Liver (tissue), 9 donors: Measurements from ENCODE around the gene ENPP3. TPM values are rescaled to one million over a fixed set of nuclear protein-coding genes. Genes with fewer than 3 reads are reported as not detected.

Experiments used
- DNase-seq: peaks from one replicate; pipeline ENCODE4 v3.0.0-alpha.2; 2017; ENCODE audit warnings: low spot score
- H3K27ac ChIP-seq, 2 donors: one replicate each; pipeline ENCODE4 v1.7.0; 2013; ENCODE audit warnings: inconsistent platforms in 2 of 2, low read length in 2 of 2, control low read depth in 1 of 2, low read depth in 1 of 2, mild to moderate bottlenecking in 1 of 2
- H3K27me3 ChIP-seq, 4 donors: one replicate each; pipeline versions ENCODE4 v1.6.1 to v1.7.0; 2013; ENCODE audit warnings: low read length in 3 of 4, inconsistent platforms in 1 of 4, mild to moderate bottlenecking in 1 of 4, moderate library complexity in 1 of 4; ENCODE audit not compliant: control insufficient read depth in 4 of 4, insufficient read depth in 4 of 4
- H3K36me3 ChIP-seq, 4 donors: one replicate each; pipeline versions ENCODE4 v1.6.1 to v1.7.0; 2013; ENCODE audit warnings: low read length in 3 of 4, mild to moderate bottlenecking in 3 of 4, low read depth in 1 of 4, moderate library complexity in 1 of 4; ENCODE audit not compliant: control insufficient read depth in 4 of 4, insufficient read depth in 3 of 4
- H3K4me1 ChIP-seq, 4 donors: one replicate each; pipeline versions ENCODE4 v1.6.1 to v1.7.0; 2013; ENCODE audit warnings: low read length in 3 of 4, mild to moderate bottlenecking in 3 of 4, moderate library complexity in 1 of 4; ENCODE audit not compliant: control insufficient read depth in 4 of 4, insufficient read depth in 4 of 4
- H3K4me3 ChIP-seq, 3 donors: one replicate each; pipeline versions ENCODE4 v1.6.1 to v1.7.0; 2013; ENCODE audit warnings: low read length in 3 of 3, control low read depth in 1 of 3, low read depth in 1 of 3, mild to moderate bottlenecking in 1 of 3
- H3K9ac ChIP-seq, 2 donors: one replicate each; pipeline ENCODE4 v1.7.0; 2013; ENCODE audit warnings: low read length in 2 of 2, mild to moderate bottlenecking in 2 of 2, moderate library complexity in 2 of 2, control low read depth in 1 of 2, low read depth in 1 of 2
- H3K9me3 ChIP-seq, 4 donors: one replicate each; pipeline versions ENCODE4 v1.6.1 to v1.7.0; 2013; ENCODE audit warnings: low read length in 3 of 4; ENCODE audit not compliant: control insufficient read depth in 4 of 4
- ATF3 ChIP-seq: IDR thresholded peaks from 2 replicates; pipeline ENCODE4 v1.6.1; 2016; ENCODE audit warnings: antibody characterized with exemption
- EGR1 ChIP-seq, 2 donors: IDR thresholded peaks; 2 replicates each; pipeline ENCODE4 v1.6.1; 2016 to 2018; ENCODE audit warnings: antibody characterized with exemption in 2 of 2, low read depth in 2 of 2
- FOXA1 ChIP-seq: IDR thresholded peaks from 2 replicates; pipeline ENCODE4 v1.6.1; 2016; ENCODE audit warnings: antibody characterized with exemption
- FOXA2 ChIP-seq: IDR thresholded peaks from 2 replicates; pipeline ENCODE4 v1.6.1; 2016; ENCODE audit warnings: antibody characterized with exemption
- GABPA ChIP-seq, 2 donors: IDR thresholded peaks in 1 of 2; conservative IDR thresholded peaks in 1 of 2; 2 replicates each; pipeline ENCODE4 v1.6.1; 2016; ENCODE audit warnings: antibody characterized with exemption in 2 of 2, mild to moderate bottlenecking in 1 of 2, moderate library complexity in 1 of 2
- HNF4A ChIP-seq, 2 donors: conservative IDR thresholded peaks; 2 replicates each; pipeline ENCODE4 v1.6.1; 2016; ENCODE audit warnings: antibody characterized with exemption in 2 of 2, mild to moderate bottlenecking in 2 of 2
- HNF4G ChIP-seq: IDR thresholded peaks from 2 replicates; pipeline ENCODE4 v1.6.1; 2016; ENCODE audit warnings: antibody characterized with exemption
- JUND ChIP-seq, 2 donors: IDR thresholded peaks; 2 replicates each; pipeline ENCODE4 v1.6.1; 2016; ENCODE audit warnings: antibody characterized with exemption in 2 of 2
- MAX ChIP-seq: IDR thresholded peaks from 2 replicates; pipeline ENCODE4 v1.6.1; 2016; ENCODE audit warnings: antibody characterized with exemption
- NR2F2 ChIP-seq: IDR thresholded peaks from 2 replicates; pipeline ENCODE4 v1.6.1; 2016; ENCODE audit warnings: antibody characterized with exemption
- REST ChIP-seq: IDR thresholded peaks from 2 replicates; pipeline ENCODE4 v1.6.1; 2016; ENCODE audit warnings: antibody characterized with exemption, mild to moderate bottlenecking
- RXRA ChIP-seq, 2 donors: IDR thresholded peaks; 2 replicates each; pipeline ENCODE4 v1.6.1; 2017 to 2018; ENCODE audit warnings: antibody characterized with exemption in 2 of 2, mild to moderate bottlenecking in 1 of 2
- SP1 ChIP-seq: IDR thresholded peaks from 2 replicates; pipeline ENCODE4 v1.6.1; 2018; ENCODE audit warnings: antibody characterized with exemption, mild to moderate bottlenecking
- TAF1 ChIP-seq: conservative IDR thresholded peaks from 2 replicates; pipeline ENCODE4 v1.6.1; 2016; ENCODE audit warnings: antibody characterized with exemption, mild to moderate bottlenecking
- YY1 ChIP-seq: IDR thresholded peaks from 2 replicates; pipeline ENCODE4 v1.6.1; 2016; ENCODE audit warnings: antibody characterized with exemption, mild to moderate bottlenecking
- WGBS: extraction: QIAGEN DNeasy Blood & Tissue Kit; methylation state at CpG from one replicate; pipeline ENCODE4 v1.1.7; 2013; 5-methylcytosine and 5-hydroxymethylcytosine counted together
- polyA plus RNA-seq, 2 donors: library from polyadenylated mRNA; stranded (reverse) in 1 of 2; unstranded in 1 of 2; fragments of 200-250 nt in 1 of 2; fragments of >200 nt in 1 of 2; fragmentation: Nextera tagmentation in 1 of 2; extraction: Ambion mirVana in 1 of 2; gene quantifications; one replicate each; pipeline versions ENCODE4 v1.2.1 to v1.2.3, GENCODE V29; 2013 to 2015
- total RNA-seq, 2 donors: library from RNA; depleted of rRNA; stranded (reverse); fragments of >200 nt; gene quantifications; one replicate each; pipeline ENCODE4 v1.2.3, GENCODE V29; 2014
- TF ChIP-seq, protein P1 (sequence below): IDR thresholded peaks from 2 replicates; pipeline ENCODE4 v1.6.1; 2016; ENCODE audit warnings: antibody characterized with exemption
- donor health status: healthy.
- donor health status: healthy.
- donor health status: healthy.
- donor health status: healthy.
- donor health status: healthy.

ENPP3 gene
- total and polyA plus RNA-seq, 4 donors: 0.51 to 6.1 (median 1.1) TPM

DNA sequence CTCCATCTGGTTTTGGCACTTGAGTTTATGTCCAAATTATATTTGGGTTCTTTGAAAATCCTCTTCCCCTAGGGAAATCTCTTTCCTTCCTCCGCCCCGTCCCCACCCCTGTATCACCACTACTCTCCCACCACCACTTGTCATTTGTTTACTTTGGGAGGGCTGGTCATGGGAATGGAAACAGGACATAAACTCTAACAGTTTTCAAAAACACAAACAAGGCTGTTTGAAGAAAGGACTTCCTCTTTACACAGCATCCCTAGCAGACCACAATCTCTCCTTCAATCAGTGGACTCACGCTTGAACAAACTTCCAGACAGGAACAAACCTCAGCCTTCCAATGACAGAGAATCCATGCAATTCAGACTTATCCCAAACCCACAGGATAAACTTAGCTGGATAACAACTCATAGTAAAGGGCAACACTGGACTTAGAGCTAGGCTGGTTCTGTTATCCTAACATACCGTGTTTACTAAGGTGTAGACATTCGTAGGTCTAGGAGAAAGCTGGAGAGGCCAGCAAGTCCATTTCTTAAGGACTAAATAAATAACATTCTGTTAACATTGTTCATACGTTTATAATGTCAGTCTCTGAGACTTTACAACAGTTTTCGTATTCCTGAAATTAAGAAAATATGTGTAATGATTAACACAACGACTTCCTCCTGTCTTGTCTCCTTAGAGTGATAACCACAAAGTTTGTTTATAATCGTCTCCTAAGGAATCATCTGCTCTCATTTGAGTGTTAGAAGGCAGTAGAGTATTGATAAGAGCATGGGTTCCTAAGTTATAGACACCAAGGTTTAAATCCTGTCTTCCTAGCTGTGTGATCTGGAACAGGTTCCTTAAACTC lies 117.8 kb downstream of the ENPP3 start:
- 58% methylated on average over 9 of the region's 9 CpGs for WGBS
- DNase-seq: no peak

DNA sequence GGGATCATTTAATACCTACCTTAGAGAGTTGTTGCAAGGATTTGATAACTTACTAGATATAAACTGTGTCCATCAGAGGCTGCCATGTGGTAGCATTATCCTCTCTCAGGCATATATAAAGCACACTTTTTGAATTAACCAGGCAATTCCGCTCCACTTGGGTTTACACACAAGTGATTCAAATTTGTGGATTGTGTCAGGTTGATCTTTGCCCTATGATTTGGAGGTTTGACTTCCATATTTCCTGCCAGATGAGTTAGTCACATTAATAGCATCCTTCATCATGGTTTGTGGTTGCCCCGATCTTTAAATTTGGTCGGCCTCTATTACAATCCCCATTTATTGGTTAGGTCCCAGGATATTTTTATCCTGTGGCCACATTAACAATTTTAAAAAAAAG lies 118.5 kb downstream of the ENPP3 start:
- no peak overlapping the region for H3K4me3 ChIP-seq
- H3K36me3 ChIP-seq: no peaks in the 10 kb centered on the region
- WGBS: 96% methylated on average over 3 of the region's 3 CpGs
- no peaks in the 10 kb centered on the region for H3K9me3 ChIP-seq
- no peak overlapping the region for H3K9ac ChIP-seq
- H3K27me3 ChIP-seq: no peaks in the 10 kb centered on the region
- no peak overlapping the region for H3K27ac ChIP-seq
- no peaks in the 10 kb centered on the region for H3K4me1 ChIP-seq
- DNase-seq: no peak
- TF ChIP-seq FOXA2 (no peak), REST (no peak), FOXA1 (no peak), YY1 (no peak), JUND (IDR thresholded peaks at IDR 0.05) (no peak), ATF3 (no peak), HNF4G (no peak), HNF4A (conservative IDR thresholded peaks at IDR 0.05) (no peak), SP1 (no peak), EGR1 (IDR thresholded peaks at IDR 0.05; ENCODE audit: low read depth in 2 of 2) (no peak)
- TF ChIP-seq, protein P1, sequence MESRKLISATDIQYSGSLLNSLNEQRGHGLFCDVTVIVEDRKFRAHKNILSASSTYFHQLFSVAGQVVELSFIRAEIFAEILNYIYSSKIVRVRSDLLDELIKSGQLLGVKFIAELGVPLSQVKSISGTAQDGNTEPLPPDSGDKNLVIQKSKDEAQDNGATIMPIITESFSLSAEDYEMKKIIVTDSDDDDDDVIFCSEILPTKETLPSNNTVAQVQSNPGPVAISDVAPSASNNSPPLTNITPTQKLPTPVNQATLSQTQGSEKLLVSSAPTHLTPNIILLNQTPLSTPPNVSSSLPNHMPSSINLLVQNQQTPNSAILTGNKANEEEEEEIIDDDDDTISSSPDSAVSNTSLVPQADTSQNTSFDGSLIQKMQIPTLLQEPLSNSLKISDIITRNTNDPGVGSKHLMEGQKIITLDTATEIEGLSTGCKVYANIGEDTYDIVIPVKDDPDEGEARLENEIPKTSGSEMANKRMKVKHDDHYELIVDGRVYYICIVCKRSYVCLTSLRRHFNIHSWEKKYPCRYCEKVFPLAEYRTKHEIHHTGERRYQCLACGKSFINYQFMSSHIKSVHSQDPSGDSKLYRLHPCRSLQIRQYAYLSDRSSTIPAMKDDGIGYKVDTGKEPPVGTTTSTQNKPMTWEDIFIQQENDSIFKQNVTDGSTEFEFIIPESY: no peak

More for the DNA sequence above, 117.8 kb downstream of the ENPP3 start:
- H3K27ac ChIP-seq: no peak overlapping the region
- no peaks in the 10 kb centered on the region for H3K9me3 ChIP-seq
- TF ChIP-seq YY1 (no peak), GABPA (IDR thresholded peaks at IDR 0.05 in 1 of 2, conservative IDR thresholded peaks at IDR 0.05 in 1 of 2) (no peak), JUND (IDR thresholded peaks at IDR 0.05) (no peak), ATF3 (no peak), NR2F2 (no peak), HNF4A (conservative IDR thresholded peaks at IDR 0.05) (no peak), TAF1 (no peak), RXRA (IDR thresholded peaks at IDR 0.05) (no peak), REST (no peak), MAX (no peak)
- no peaks in the 10 kb centered on the region for H3K4me1 ChIP-seq
- H3K27me3 ChIP-seq: no peaks in the 10 kb centered on the region
- H3K4me3 ChIP-seq: no peak overlapping the region
- H3K9ac ChIP-seq: no peak overlapping the region
- no peaks in the 10 kb centered on the region for H3K36me3 ChIP-seq
